GM12878 (cell line): Measurements from ENCODE around the gene NEURL4. TPM values are rescaled to one million over a fixed set of nuclear protein-coding genes. Genes with fewer than 3 reads are reported as not detected.
"Not testable (repeated sequence)": the region's sequence is repeated elsewhere in the genome, so short reads cannot be mapped to it uniquely, and the experiment has no call there.

Source experiments
- ATAC-seq: fragments of 200-7000 bp; cut with Tn5 transposase; 3 replicates; pipeline ENCODE4 v1.9.1; 2020; ENCODE audit warnings: mild to moderate bottlenecking, moderate library complexity
- BruUV-seq: library from RNA; stranded (reverse); fragments of 400-500 nt; replicated peaks from 2 replicates; lab custom pipeline; 2021; lab: Mats Ljungman, UMichigan
- CTCF ChIA-PET: fragments of 300-600 bp; sonication (Branson Sonifier 250); formaldehyde crosslinking; extraction: SDS; loops from one replicate; lab custom pipeline; 2021; ENCODE audit warnings: inconsistent platforms; lab: Yijun Ruan, JAX
- POLR2A ChIA-PET: fragments of 350-600 bp; formaldehyde crosslinking; extraction: SDS; loops from one replicate; lab custom pipeline; 2021; ENCODE audit warnings: inconsistent platforms; lab: Charles Lee
- RAD21 ChIA-PET: fragments of 300-600 bp; sonication (Branson Sonifier 250); formaldehyde crosslinking; loops from one replicate; lab custom pipeline; 2023; ENCODE audit warnings: antibody characterized with exemption; ENCODE audit not compliant: unreplicated experiment; lab: Charles Lee
- SMC1A ChIA-PET: fragments of 300-600 bp; sonication (Branson Sonifier 250); formaldehyde crosslinking; loops from one replicate; lab custom pipeline; 2023; ENCODE audit not compliant: unreplicated experiment, uncharacterized antibody; lab: Charles Lee
- DNase-seq: peaks from one replicate; pipeline ENCODE4 v3.0.0-alpha.2; 2011; ENCODE audit warnings: low read depth, low spot score
- FAIRE-seq: peaks from 3 replicates; lab custom pipeline; 2011; peaks lifted over from hg19 to GRCh38; lab: Jason Lieb, UNC
- H2AFZ ChIP-seq: 2 replicates; pipeline ENCODE4 v1.6.0; 2011; ENCODE audit warnings: low read depth, low read length, control low read depth; ENCODE audit not compliant: control insufficient read depth
- H3K27ac ChIP-seq: 2 replicates; pipeline ENCODE4 v1.5.1; 2011; ENCODE audit warnings: control low read depth; ENCODE audit not compliant: control insufficient read depth, insufficient read depth
- H3K27me3 ChIP-seq, 2 experiments: replicated peaks in 1 of 2; 2 replicates each; pipeline versions ENCODE4 v1.6.0 to v1.6.1; 2011; ENCODE audit warnings: low read length in 1 of 2; ENCODE audit not compliant: control insufficient read depth in 2 of 2, insufficient read depth in 2 of 2
- H3K36me3 ChIP-seq, 2 experiments: 2 replicates each; pipeline ENCODE4 v1.5.1; 2011; ENCODE audit warnings: low read length in 1 of 2; ENCODE audit not compliant: control insufficient read depth in 2 of 2, insufficient read depth in 2 of 2
- H3K4me1 ChIP-seq: 2 replicates; pipeline ENCODE4 v1.6.1; 2011; ENCODE audit warnings: mild to moderate bottlenecking, low read length, moderate library complexity, mixed read lengths; ENCODE audit not compliant: control insufficient read depth, insufficient read depth
- H3K4me2 ChIP-seq: 2 replicates; pipeline ENCODE4 v1.6.0; 2011; ENCODE audit warnings: control low read depth; ENCODE audit not compliant: control insufficient read depth, insufficient read depth
- H3K4me3 ChIP-seq: fragments of 200-600 bp; sonication (generic); 2 replicates; pipeline ENCODE4 v1.5.1; 2016
- H3K79me2 ChIP-seq: 2 replicates; pipeline ENCODE4 v1.6.0; 2011; ENCODE audit warnings: low read length; ENCODE audit not compliant: control insufficient read depth, insufficient read depth
- H3K9ac ChIP-seq: 2 replicates; pipeline ENCODE4 v1.8.0; 2011; ENCODE audit warnings: low read length, control low read depth, mixed read lengths; ENCODE audit not compliant: control insufficient read depth, insufficient read depth
- H3K9me3 ChIP-seq: replicated peaks from 3 replicates; pipeline ENCODE4 v1.5.1; 2011; ENCODE audit warnings: mild to moderate bottlenecking, low read length; ENCODE audit not compliant: control insufficient read depth, insufficient read depth
- H4K20me1 ChIP-seq: 2 replicates; pipeline ENCODE4 v1.6.0; 2011; ENCODE audit not compliant: control insufficient read depth, insufficient read depth
- ATF7 ChIP-seq: fragments of 450-650 bp; IDR thresholded peaks from 2 replicates; pipeline ENCODE4 v1.6.1; 2016; ENCODE audit warnings: low read depth, mild to moderate bottlenecking
- BHLHE40 ChIP-seq, 2 experiments: fragments of 450-650 bp in 1 of 2; IDR thresholded peaks; 2 replicates each; pipeline ENCODE4 v1.6.1; 2011 to 2017; ENCODE audit warnings: low read depth in 2 of 2, borderline replicate concordance in 1 of 2, improper control_type of control experiment in 1 of 2, low read length in 1 of 2, mild to moderate bottlenecking in 1 of 2
- CBFB ChIP-seq: IDR thresholded peaks from 2 replicates; pipeline ENCODE4 v1.6.1; 2016; ENCODE audit warnings: antibody characterized with exemption, low read depth
- IKZF1 ChIP-seq: fragments of 450-650 bp; conservative IDR thresholded peaks from 2 replicates; pipeline ENCODE4 v1.6.1; 2017; ENCODE audit warnings: antibody characterized with exemption, mild to moderate bottlenecking
- IKZF2 ChIP-seq, 2 experiments: fragments of 450-650 bp; IDR thresholded peaks; 2 replicates each; pipeline ENCODE4 v1.6.1; 2017; ENCODE audit warnings: mild to moderate bottlenecking in 2 of 2, moderate library complexity in 2 of 2
- NBN ChIP-seq: fragments of 450-650 bp; IDR thresholded peaks from 2 replicates; pipeline ENCODE4 v1.6.1; 2016
- PKNOX1 ChIP-seq: fragments of 450-650 bp; IDR thresholded peaks from 2 replicates; pipeline ENCODE4 v1.6.1; 2016; ENCODE audit warnings: mild to moderate bottlenecking
- PML ChIP-seq: IDR thresholded peaks from 2 replicates; pipeline ENCODE4 v1.6.1; 2012; ENCODE audit warnings: low read length, inconsistent platforms
- POLR2A ChIP-seq: IDR thresholded peaks from 2 replicates; pipeline ENCODE4 v1.6.1; 2011; ENCODE audit warnings: low read depth, mild to moderate bottlenecking, low read length
- POLR2AphosphoS5 ChIP-seq: IDR thresholded peaks from 2 replicates; pipeline ENCODE4 v1.6.1; 2011; ENCODE audit warnings: mild to moderate bottlenecking, low read length, inconsistent platforms
- POU2F2 ChIP-seq: IDR thresholded peaks from 3 replicates; pipeline ENCODE4 v1.6.1; 2011; ENCODE audit warnings: low read depth, mild to moderate bottlenecking, low read length, borderline replicate concordance
- PRDM15 ChIP-seq: fragments of 450-650 bp; formaldehyde crosslinking; IDR thresholded peaks from 2 replicates; pipeline ENCODE4 v1.4.0; 2020; ENCODE audit warnings: mild to moderate bottlenecking, moderate library complexity
- RAD51 ChIP-seq: fragments of 450-650 bp; IDR thresholded peaks from 2 replicates; pipeline ENCODE4 v1.6.1; 2016; ENCODE audit warnings: moderate library complexity, mild to moderate bottlenecking, inconsistent platforms
- RELB ChIP-seq: fragments of 450-650 bp; IDR thresholded peaks from 2 replicates; pipeline ENCODE4 v1.6.1; 2017; ENCODE audit warnings: low read depth, mild to moderate bottlenecking, moderate library complexity
- SMAD5 ChIP-seq: IDR thresholded peaks from 2 replicates; pipeline ENCODE4 v1.6.1; 2016; ENCODE audit warnings: antibody characterized with exemption, low read depth
- SPI1 ChIP-seq: IDR thresholded peaks from 2 replicates; pipeline ENCODE4 v1.6.1; 2011; ENCODE audit warnings: low read depth, mild to moderate bottlenecking, low read length, moderate library complexity, borderline replicate concordance; ENCODE audit not compliant: insufficient read depth
- WGBS: methylation state at CpG from one replicate; pipeline ENCODE4 v1.1.6; 2016; ENCODE audit warnings: low lambda C conversion rate; ENCODE audit not compliant: insufficient replicate concordance, insufficient coverage; ENCODE audit errors: missing lambda C conversion rate; 5-methylcytosine and 5-hydroxymethylcytosine counted together
- in situ Hi-C: fragments of 300-500 bp; cut with MboI; formaldehyde crosslinking; loops from 9 replicates; pipeline ENCODE4 v1.14.3; 2018; ENCODE audit warnings: mixed read lengths
- intact Hi-C: fragments of 100-400 bp; cut with micrococcal nuclease; formaldehyde crosslinking; loops from one replicate; pipeline ENCODE4 v1.14.2; 2022; ENCODE audit not compliant: unreplicated experiment
- polyA plus RNA-seq, 11 experiments: library from polyadenylated mRNA; depleted of rRNA in 4 of 11; unstranded in 6 of 11; stranded (reverse) in 5 of 11; fragments of >200 nt; fragmentation: Nextera tagmentation in 4 of 11; fragmentation: Illumina TruSeq in 1 of 11; extraction: Ambion mirVana in 4 of 11; extraction: Trizol in 1 of 11; gene quantifications; 1 replicate in 1 of 11; 2 replicates in 10 of 11; pipeline versions ENCODE4 v1.2.1 to v1.2.3, GENCODE V29; 2011 to 2016; ENCODE audit warnings: inconsistent platforms in 2 of 11, missing spikeins in 2 of 11, low read depth in 1 of 11
- total RNA-seq, 4 experiments: library from RNA; depleted of rRNA in 3 of 4; stranded (reverse); fragments of >200 nt in 3 of 4; fragmentation: Illumina TruSeq in 1 of 4; extraction: Trizol in 1 of 4; gene quantifications; 2 replicates each; pipeline versions ENCODE4 v1.2.1 to v1.2.3, GENCODE V29; 2013 to 2021

NEURL4 gene
- total and polyA plus RNA-seq, 10 of the 15 experiments (the other 5 are each of a cell fraction or from before 2014, with no cell fraction given) = 0.03 to 41.9 (median 10.0) TPM

- H3K9ac ChIP-seq = peak overlapping the region; percentile 48; the same call in 1 of the 2 replicates
- peaks cover 31% of the 10 kb centered on the region for H3K79me2 ChIP-seq
- POLR2A ChIA-PET, SMC1A ChIA-PET, RAD21 ChIA-PET, ATAC-seq, H3K9me3 ChIP-seq, BruUV-seq, DNase-seq, H3K27me3 ChIP-seq, intact Hi-C loops, H4K20me1 ChIP-seq, H3K36me3 ChIP-seq, in situ Hi-C loops: not testable (repeated sequence)
- H3K4me1 ChIP-seq = peaks cover 38% of the 10 kb centered on the region
- H3K4me3 ChIP-seq = peak overlapping the region; percentile 54; the same call in 1 of the 2 replicates
- peak overlapping the region; percentile 85 for H3K4me2 ChIP-seq
- H2AFZ ChIP-seq = peak overlapping the region; percentile 11; the same call in 1 of the 2 replicates
- peak overlapping the region; percentile 79 for H3K27ac ChIP-seq
- CTCF ChIA-PET = interaction anchor here (1.4 kb wide), 1 partner anchor 228 kb away, joined by 3 read pairs; no protein-coding TSS in a partner anchor
- 2% methylated on average over 14 of the region's 14 CpGs for WGBS
- peak; percentile 82 for FAIRE-seq
- peak; percentile 96 for TF ChIP-seq PKNOX1
- peak; percentile 99 for TF ChIP-seq RAD51
- TF ChIP-seq SPI1 = peak; percentile 46; the same call in 1 of the 2 replicates
- TF ChIP-seq ATF7 = peak; percentile 62; the same call in 1 of the 2 replicates
- TF ChIP-seq POLR2A = peak; percentile 59; the same call in 1 of the 2 replicates
- TF ChIP-seq PRDM15 = 0 out of 2 replicates have a peak, but pooled peaks have one; percentile 37
- TF ChIP-seq IKZF1 = peak; percentile 42
- TF ChIP-seq SMAD5 = peak; percentile 73
- TF ChIP-seq RELB = peak; percentile 46; the same call in 1 of the 2 replicates
- peak; percentile 72 for TF ChIP-seq POLR2AphosphoS5
- TF ChIP-seq PML = 0 out of 2 replicates have a peak, but pooled peaks have one; percentile 37
- TF ChIP-seq BHLHE40 (IDR thresholded peaks at IDR 0.05; ENCODE audit: borderline replicate concordance in 1 of 2, low read depth in 2 of 2, low read length in 1 of 2) = peak; percentile 15 to 93; a peak in 2 of 4 replicates
- 0 out of 2 replicates have a peak, but pooled peaks have one; percentile 32 for TF ChIP-seq CBFB
- 0 out of 2 replicates have a peak, but pooled peaks have one; percentile 47 for TF ChIP-seq NBN
- TF ChIP-seq POU2F2 = peak; percentile 49; the same call in 2 of the 3 replicates
- TF ChIP-seq IKZF2 (IDR thresholded peaks at IDR 0.05) = peak; percentile 61 to 63; a peak in 3 of 4 replicates
Measured at GRCh38 chr17:7332600-7333069, 3.5 kb upstream of the NEURL4 start.
